Measurements from ENCODE around the gene ALDH3A2. TPM values are rescaled to one million over a fixed set of nuclear protein-coding genes. Genes with fewer than 3 reads are reported as not detected.
"Not testable (repeated sequence)": the region's sequence is repeated elsewhere in the genome, so short reads cannot be mapped to it uniquely, and the experiment has no call there.

ALDH3A2 gene
- total RNA-seq, 1 donor from 2014 or later = 36.9 TPM

GRCh38 chr17:19654896-19655295 lies 6.3 kb downstream of the ALDH3A2 start:
- no peak overlapping the region for H3K4me3 Mint-ChIP-seq (ENCODE audit: low read depth)
- H3K4me1 Mint-ChIP-seq (ENCODE audit: low read depth) = peaks cover 4% of the 10 kb centered on the region
- no peak overlapping the region for H3K27ac Mint-ChIP-seq
- H3K9me3 Mint-ChIP-seq = no peaks in the 10 kb centered on the region
- peaks cover 33% of the 10 kb centered on the region for H3K36me3 Mint-ChIP-seq (ENCODE audit: low read depth)
- no peaks in the 10 kb centered on the region for H3K27me3 Mint-ChIP-seq (ENCODE audit: low read depth)
- intact Hi-C loops (cut with micrococcal nuclease) = no loop called here
- no peak for DNase-seq (ENCODE audit: low spot score)

DNA sequence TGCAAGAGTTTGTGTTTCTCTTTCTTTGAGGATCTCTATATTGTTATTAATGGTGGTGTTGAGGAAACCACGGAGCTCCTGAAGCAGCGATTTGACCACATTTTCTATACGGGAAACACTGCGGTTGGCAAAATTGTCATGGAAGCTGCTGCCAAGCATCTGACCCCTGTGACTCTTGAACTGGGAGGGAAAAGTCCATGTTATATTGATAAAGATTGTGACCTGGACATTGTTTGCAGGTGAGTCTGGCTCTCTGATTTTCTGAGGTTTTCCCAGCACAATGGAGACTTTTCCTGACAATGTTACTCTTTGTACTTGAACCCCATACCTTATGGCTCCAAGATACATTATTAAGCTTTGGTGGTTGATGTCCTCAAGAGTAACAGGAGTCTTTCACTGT lies 7.8 kb downstream of the ALDH3A2 start:
- Mint-ChIP-seq H3K27ac (no peak overlapping the region), H3K4me3 (ENCODE audit: low read depth) (no peak overlapping the region), H3K9me3 (no peaks in the 10 kb centered on the region), H3K36me3 (ENCODE audit: low read depth) (peaks cover 33% of the 10 kb centered on the region), H3K4me1 (ENCODE audit: low read depth) (no peaks in the 10 kb centered on the region), H3K27me3 (ENCODE audit: low read depth) (no peaks in the 10 kb centered on the region)
- intact Hi-C loops (cut with micrococcal nuclease) = no loop called here
- no peak for DNase-seq (ENCODE audit: low spot score)

DNA sequence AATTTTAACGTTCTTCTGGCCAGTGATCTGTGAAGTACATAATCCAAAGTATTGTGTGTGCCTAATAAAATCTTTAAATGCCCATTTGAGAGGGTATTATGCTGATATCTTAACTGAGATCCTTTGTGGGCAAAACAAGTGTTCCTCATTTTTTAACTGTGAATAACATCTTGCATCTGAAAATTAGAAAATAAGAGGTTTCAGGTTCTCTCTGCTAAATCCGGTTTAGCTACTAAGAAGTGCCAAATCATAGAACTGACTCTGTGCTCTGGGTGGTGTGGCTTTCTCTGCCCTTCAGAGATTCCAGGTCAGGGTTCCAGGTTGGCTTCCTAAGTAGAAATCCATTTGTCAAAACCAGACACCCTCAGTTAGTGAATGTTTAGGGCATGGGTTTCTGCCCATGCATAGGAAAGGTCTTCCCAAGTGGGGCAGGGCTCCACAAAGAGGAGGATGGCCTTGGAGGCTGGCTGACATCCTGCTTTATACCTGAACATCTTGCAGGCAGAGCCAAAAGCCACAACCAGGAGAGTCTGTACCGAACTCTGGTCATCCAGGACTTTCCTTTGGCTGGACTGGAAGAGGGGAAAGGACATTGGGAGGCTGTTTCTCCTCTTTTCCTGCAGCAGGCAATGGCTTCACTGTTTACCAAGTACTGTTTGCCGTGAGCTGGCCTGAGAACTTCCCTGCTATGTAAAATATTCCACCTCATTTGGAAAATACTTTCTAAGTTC lies 8.5 kb downstream of the ALDH3A2 start:
- intact Hi-C loops (cut with micrococcal nuclease) = no loop called here
- Mint-ChIP-seq H3K9me3 (no peaks in the 10 kb centered on the region), H3K4me3 (ENCODE audit: low read depth) (no peak overlapping the region)

GRCh38 chr17:19659366-19660177 lies 11.0 kb downstream of the ALDH3A2 start:
- Mint-ChIP-seq H3K27ac (no peak overlapping the region), H3K4me3 (ENCODE audit: low read depth) (no peak overlapping the region), H3K27me3 (ENCODE audit: low read depth) (no peaks in the 10 kb centered on the region), H3K9me3 (no peaks in the 10 kb centered on the region), H3K4me1 (ENCODE audit: low read depth) (no peaks in the 10 kb centered on the region), H3K36me3 (ENCODE audit: low read depth) (peaks cover 24% of the 10 kb centered on the region)
- DNase-seq (ENCODE audit: low spot score) = no peak
- intact Hi-C loops (cut with micrococcal nuclease) = no loop called here

More for the DNA sequence above, 8.5 kb downstream of the ALDH3A2 start:
- no peak for DNase-seq (ENCODE audit: low spot score)
- peaks cover 30% of the 10 kb centered on the region for H3K36me3 Mint-ChIP-seq (ENCODE audit: low read depth)
- no peaks in the 10 kb centered on the region for H3K4me1 Mint-ChIP-seq (ENCODE audit: low read depth)
- H3K27me3 Mint-ChIP-seq (ENCODE audit: low read depth) = no peaks in the 10 kb centered on the region
- no peak overlapping the region for H3K27ac Mint-ChIP-seq

DNA sequence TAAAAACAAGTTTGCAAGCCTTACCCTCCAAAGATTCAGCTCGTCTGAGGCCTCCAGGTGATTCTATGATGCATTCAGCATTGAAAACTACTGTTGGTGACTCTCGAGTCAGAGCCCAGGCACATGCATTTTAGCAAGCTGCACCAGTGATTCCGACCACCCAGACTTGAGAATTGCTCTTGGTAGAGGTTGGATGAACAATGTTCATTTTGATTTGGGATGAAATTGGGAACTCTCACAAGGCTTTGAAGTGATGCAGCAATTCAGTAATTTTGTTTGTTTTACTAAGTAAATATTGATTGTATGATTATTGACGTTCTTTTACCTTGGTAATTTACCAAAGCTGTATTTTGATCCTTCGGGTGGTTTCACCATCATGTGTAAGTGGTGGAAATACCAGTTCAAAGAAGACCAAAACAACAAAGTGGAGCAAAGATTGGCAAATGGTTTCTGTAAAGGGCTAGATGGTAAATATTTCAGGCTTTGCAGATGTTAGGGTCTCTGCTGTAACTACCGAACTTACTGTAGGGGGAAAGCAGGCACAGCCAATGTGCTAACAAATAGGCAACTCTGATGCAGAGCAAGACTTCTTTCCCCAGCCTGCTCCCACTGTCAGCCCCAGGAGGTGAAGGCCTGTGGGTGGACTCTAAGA lies 11.8 kb downstream of the ALDH3A2 start:
- no peak for DNase-seq (ENCODE audit: low spot score)
- no peak overlapping the region for H3K4me3 Mint-ChIP-seq (ENCODE audit: low read depth)
- no peaks in the 10 kb centered on the region for H3K27me3 Mint-ChIP-seq (ENCODE audit: low read depth)
- intact Hi-C loops (cut with micrococcal nuclease) = no loop called here
- H3K9me3 Mint-ChIP-seq = no peaks in the 10 kb centered on the region
- no peak overlapping the region for H3K27ac Mint-ChIP-seq
- H3K4me1 Mint-ChIP-seq (ENCODE audit: low read depth) = no peaks in the 10 kb centered on the region
- peaks cover 20% of the 10 kb centered on the region for H3K36me3 Mint-ChIP-seq (ENCODE audit: low read depth)

GRCh38 chr17:19661121-19661520 lies 12.6 kb downstream of the ALDH3A2 start:
- peaks cover 13% of the 10 kb centered on the region for H3K36me3 Mint-ChIP-seq (ENCODE audit: low read depth)
- H3K27ac Mint-ChIP-seq = no peak overlapping the region
- H3K9me3 Mint-ChIP-seq = no peaks in the 10 kb centered on the region
- intact Hi-C loops (cut with micrococcal nuclease) = no loop called here
- no peak overlapping the region for H3K4me3 Mint-ChIP-seq (ENCODE audit: low read depth)
- H3K4me1 Mint-ChIP-seq (ENCODE audit: low read depth) = no peaks in the 10 kb centered on the region
- H3K27me3 Mint-ChIP-seq (ENCODE audit: low read depth) = no peaks in the 10 kb centered on the region
- no peak for DNase-seq (ENCODE audit: low spot score)

DNA sequence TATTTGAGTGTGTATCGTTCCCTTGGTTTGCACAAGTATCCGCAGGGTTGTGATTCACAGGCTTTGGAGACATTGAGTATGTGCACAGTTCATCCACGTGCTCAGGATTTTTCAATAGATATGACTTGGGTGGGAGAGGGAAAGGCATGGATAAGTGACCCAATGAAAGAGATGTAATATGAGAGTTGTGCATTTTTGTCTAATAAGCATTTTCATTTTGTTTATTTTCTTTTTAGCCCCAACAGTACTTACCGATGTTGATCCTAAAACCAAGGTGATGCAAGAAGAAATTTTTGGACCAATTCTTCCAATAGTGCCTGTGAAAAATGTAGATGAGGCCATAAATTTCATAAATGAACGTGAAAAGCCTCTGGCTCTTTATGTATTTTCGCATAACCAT lies 14.5 kb downstream of the ALDH3A2 start:
- Mint-ChIP-seq H3K27me3 (ENCODE audit: low read depth) (no peaks in the 10 kb centered on the region), H3K4me3 (ENCODE audit: low read depth) (no peak overlapping the region), H3K9me3 (no peaks in the 10 kb centered on the region), H3K27ac (no peak overlapping the region), H3K4me1 (ENCODE audit: low read depth) (no peaks in the 10 kb centered on the region), H3K36me3 (ENCODE audit: low read depth) (peaks cover 11% of the 10 kb centered on the region)
- intact Hi-C loops (cut with micrococcal nuclease) = no loop called here
- DNase-seq (ENCODE audit: low spot score) = no peak

DNA sequence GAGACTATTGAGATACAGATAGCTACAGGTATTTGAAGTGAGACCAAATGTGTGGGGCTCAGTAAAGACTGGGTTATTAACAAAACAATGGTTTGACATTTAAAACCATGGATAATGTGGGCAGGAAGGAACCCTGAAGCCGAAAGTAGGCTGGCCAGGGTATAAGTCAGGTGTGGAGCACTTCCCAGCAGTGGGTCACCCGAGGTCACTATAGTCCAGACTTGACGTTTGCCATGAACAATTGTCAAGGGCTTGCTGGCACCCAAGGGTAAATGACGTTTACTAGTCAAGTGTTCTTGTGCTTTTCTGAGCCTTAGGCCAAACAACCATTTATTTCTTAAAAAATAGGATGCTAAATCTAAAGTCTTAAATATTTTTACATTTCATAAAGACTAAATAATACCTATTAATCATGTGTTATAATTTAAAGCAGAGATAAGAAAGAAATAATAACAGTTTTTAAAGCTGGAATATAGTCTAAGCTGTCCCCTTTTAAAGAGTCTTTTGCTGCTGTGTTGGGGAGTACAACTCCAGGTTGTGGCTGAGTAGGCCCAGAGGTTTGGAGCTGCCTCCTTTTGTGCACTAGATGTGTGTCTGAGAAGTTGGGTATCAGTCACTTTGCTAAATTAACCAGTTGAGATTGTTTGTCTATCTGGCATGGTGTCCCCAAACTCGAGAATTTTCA lies 15.7 kb downstream of the ALDH3A2 start:
- Mint-ChIP-seq H3K27me3 (ENCODE audit: low read depth) (no peaks in the 10 kb centered on the region), H3K36me3 (ENCODE audit: low read depth) (peaks cover 11% of the 10 kb centered on the region), H3K4me3 (ENCODE audit: low read depth) (no peak overlapping the region), H3K9me3 (no peaks in the 10 kb centered on the region), H3K27ac (no peak overlapping the region), H3K4me1 (ENCODE audit: low read depth) (no peaks in the 10 kb centered on the region)
- no peak for DNase-seq (ENCODE audit: low spot score)
- intact Hi-C loops (cut with micrococcal nuclease) = no loop called here

DNA sequence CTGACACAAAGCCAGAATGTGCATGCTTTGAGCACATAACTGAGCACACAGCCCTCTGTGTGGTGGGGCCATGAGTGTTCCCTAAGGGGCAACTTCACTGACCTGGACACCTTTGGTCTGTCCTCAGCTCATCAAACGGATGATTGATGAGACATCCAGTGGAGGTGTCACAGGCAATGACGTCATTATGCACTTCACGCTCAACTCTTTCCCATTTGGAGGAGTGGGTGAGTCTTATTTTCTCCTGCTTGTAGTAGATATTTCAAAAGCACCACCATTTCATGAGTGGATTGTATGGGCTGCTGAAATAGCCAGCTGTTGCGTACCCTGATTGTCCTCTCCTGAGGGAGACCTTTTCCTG lies 16.2 kb downstream of the ALDH3A2 start:
- DNase-seq (ENCODE audit: low spot score) = no peak
- Mint-ChIP-seq H3K27ac (no peak overlapping the region), H3K9me3 (no peaks in the 10 kb centered on the region), H3K4me1 (ENCODE audit: low read depth) (no peaks in the 10 kb centered on the region), H3K4me3 (ENCODE audit: low read depth) (no peak overlapping the region), H3K36me3 (ENCODE audit: low read depth) (peaks cover 11% of the 10 kb centered on the region), H3K27me3 (ENCODE audit: low read depth) (no peaks in the 10 kb centered on the region)
- intact Hi-C loops (cut with micrococcal nuclease) = no loop called here

- H3K4me1 Mint-ChIP-seq (ENCODE audit: low read depth); H3K27me3 Mint-ChIP-seq (ENCODE audit: low read depth); H3K9me3 Mint-ChIP-seq; H3K36me3 Mint-ChIP-seq (ENCODE audit: low read depth); H3K4me3 Mint-ChIP-seq (ENCODE audit: low read depth); DNase-seq (ENCODE audit: low spot score); H3K27ac Mint-ChIP-seq; intact Hi-C loops (cut with micrococcal nuclease): not testable (repeated sequence)
Observed at GRCh38 chr17:19669680-19670079, 21.1 kb downstream of the ALDH3A2 start.

DNA sequence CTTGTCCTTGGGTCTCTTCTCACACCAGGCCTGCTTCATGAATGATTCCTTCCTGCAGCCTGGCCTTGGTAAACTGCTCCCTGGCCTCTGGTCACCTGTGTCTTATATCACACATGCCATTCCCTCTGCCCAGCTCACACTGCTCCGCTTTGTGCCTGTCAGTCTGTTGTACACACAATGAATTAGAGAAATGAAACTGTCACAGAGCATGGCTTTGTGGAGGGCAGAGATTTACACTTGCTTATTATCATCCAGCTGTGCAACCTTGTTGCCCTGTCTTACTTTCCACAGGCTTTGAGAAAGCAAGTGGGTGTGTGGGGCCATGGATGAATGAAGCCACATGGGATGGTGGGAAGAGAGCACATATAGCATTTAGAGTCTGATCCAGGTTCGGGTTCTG lies 22.4 kb downstream of the ALDH3A2 start:
- Mint-ChIP-seq H3K27ac (no peak overlapping the region), H3K27me3 (ENCODE audit: low read depth) (no peaks in the 10 kb centered on the region), H3K36me3 (ENCODE audit: low read depth) (peaks cover 5% of the 10 kb centered on the region), H3K4me3 (ENCODE audit: low read depth) (no peak overlapping the region), H3K9me3 (no peaks in the 10 kb centered on the region), H3K4me1 (ENCODE audit: low read depth) (no peaks in the 10 kb centered on the region)
- DNase-seq (ENCODE audit: low spot score) = no peak
- intact Hi-C loops (cut with micrococcal nuclease) = no loop called here

- Mint-ChIP-seq H3K27me3 (ENCODE audit: low read depth) (no peaks in the 10 kb centered on the region), H3K4me3 (ENCODE audit: low read depth) (no peak overlapping the region), H3K27ac (no peak overlapping the region), H3K36me3 (ENCODE audit: low read depth) (peaks cover 5% of the 10 kb centered on the region), H3K9me3 (no peaks in the 10 kb centered on the region), H3K4me1 (ENCODE audit: low read depth) (no peaks in the 10 kb centered on the region)
- no peak for DNase-seq (ENCODE audit: low spot score)
- intact Hi-C loops (cut with micrococcal nuclease) = no loop called here
Observed at GRCh38 chr17:19671433-19671832, 22.9 kb downstream of the ALDH3A2 start.
